SJCRH30 (cell line): ENCODE results near the gene MYEF2. TPM values are rescaled to one million over a fixed set of nuclear protein-coding genes. Genes with fewer than 3 reads are reported as not detected.

Experiments used
- DNase-seq, 2 experiments: peaks; one replicate each; pipeline ENCODE4 v3.0.0-alpha.2; 2015 to 2020
- H3K27ac ChIP-seq: fragments of 250-450 bp; sonication (Bioruptor Pico); 2 replicates; pipeline ENCODE4 v1.5.1; 2020; ENCODE audit warnings: mild to moderate bottlenecking, moderate library complexity
- H3K27me3 ChIP-seq: fragments of 250-450 bp; sonication (Bioruptor Pico); 2 replicates; pipeline ENCODE4 v1.5.1; 2020; ENCODE audit warnings: mild to moderate bottlenecking, moderate library complexity
- H3K36me3 ChIP-seq: fragments of 250-450 bp; sonication (Bioruptor Pico); 2 replicates; pipeline ENCODE4 v1.5.1; 2020; ENCODE audit warnings: mild to moderate bottlenecking, moderate library complexity
- H3K4me1 ChIP-seq: fragments of 250-450 bp; sonication (Bioruptor Pico); 2 replicates; pipeline ENCODE4 v1.5.1; 2020; ENCODE audit warnings: mild to moderate bottlenecking, moderate library complexity
- H3K4me3 ChIP-seq: fragments of 250-450 bp; sonication (Bioruptor Pico); 2 replicates; pipeline ENCODE4 v1.5.1; 2020; ENCODE audit warnings: mild to moderate bottlenecking, moderate library complexity
- H3K9me3 ChIP-seq: fragments of 250-450 bp; sonication (Bioruptor Pico); replicated peaks from 2 replicates; pipeline ENCODE4 v1.5.1; 2020; ENCODE audit warnings: mild to moderate bottlenecking, moderate library complexity
- total RNA-seq: library from RNA; depleted of rRNA; stranded (reverse); fragments of >200 nt; shearing (Covaris generic); gene quantifications from 2 replicates; pipeline ENCODE4 v1.2.3, GENCODE V29; 2014

MYEF2 gene
- total RNA-seq, 1 experiment from 2014 or later = not detected

DNA sequence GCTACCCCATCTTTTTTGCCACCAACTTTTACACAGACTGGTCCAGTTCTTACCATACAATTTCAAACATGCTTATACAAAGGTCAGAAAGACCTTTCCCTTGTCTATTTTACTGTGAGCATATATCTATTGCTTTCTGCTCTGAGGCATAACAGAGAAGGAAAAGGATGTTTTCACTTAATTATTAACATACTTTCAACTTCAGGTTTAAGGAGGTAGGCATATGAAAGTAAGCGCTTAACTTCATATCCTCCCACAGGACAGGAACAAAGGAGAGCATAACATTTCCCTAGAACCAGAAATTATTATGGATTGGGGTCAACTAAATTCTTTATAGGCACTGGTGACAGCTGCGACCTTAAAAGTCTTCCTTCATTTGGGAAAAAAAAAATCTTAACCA is 1.1 kb downstream of the MYEF2 start:
- no peaks in the 10 kb centered on the region for H3K9me3 ChIP-seq
- no peak overlapping the region for H3K4me3 ChIP-seq
- no peaks in the 10 kb centered on the region for H3K27me3 ChIP-seq
- H3K36me3 ChIP-seq = no peaks in the 10 kb centered on the region
- no peak for DNase-seq
- H3K4me1 ChIP-seq = no peaks in the 10 kb centered on the region
- H3K27ac ChIP-seq = no peak overlapping the region

DNA sequence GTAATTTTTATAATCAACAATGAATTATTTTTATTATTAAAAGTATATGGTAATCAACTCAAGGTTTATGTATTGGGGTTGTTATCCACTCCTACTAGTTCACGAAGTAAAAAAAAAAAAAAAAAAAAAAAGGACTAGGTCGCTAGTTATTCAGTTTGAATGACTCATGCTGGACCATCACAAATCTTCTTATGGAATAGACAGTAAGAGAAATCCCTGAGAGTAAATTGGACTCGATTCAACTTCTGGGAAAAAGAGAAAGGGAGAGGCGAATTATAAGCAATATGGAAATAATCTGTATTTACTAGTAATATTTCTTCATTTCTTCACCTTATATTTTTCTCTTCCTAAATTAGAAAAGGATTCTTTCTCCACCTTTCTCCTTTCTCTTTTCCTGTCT is 2.0 kb downstream of the MYEF2 start:
- H3K4me3 ChIP-seq = no peak overlapping the region
- H3K27me3 ChIP-seq = no peaks in the 10 kb centered on the region
- no peaks in the 10 kb centered on the region for H3K36me3 ChIP-seq
- no peaks in the 10 kb centered on the region for H3K4me1 ChIP-seq
- DNase-seq = no peak
- H3K9me3 ChIP-seq = no peaks in the 10 kb centered on the region
- H3K27ac ChIP-seq = no peak overlapping the region

DNA sequence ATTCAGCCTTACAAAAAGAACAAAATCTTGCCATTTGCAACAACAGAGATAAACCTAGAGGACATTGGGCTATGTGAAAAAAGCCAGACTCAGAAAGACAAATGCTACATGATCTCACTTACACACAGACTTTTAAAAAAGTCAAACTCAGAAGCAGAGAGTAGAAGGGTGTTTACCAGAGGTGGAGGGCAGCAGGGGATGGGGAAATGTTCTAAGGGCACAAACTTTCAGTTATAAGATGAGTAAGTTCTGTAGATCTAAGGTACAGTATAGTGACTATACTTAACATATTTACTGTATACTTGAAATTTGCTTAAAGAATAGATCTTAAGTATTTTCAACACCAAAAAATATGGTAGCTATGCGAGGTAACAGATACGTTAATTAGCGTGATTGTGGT is 3.0 kb downstream of the MYEF2 start:
- H3K27ac ChIP-seq = no peak overlapping the region
- H3K4me1 ChIP-seq = no peaks in the 10 kb centered on the region
- H3K27me3 ChIP-seq = no peaks in the 10 kb centered on the region
- H3K4me3 ChIP-seq = no peak overlapping the region
- no peaks in the 10 kb centered on the region for H3K36me3 ChIP-seq
- H3K9me3 ChIP-seq = no peaks in the 10 kb centered on the region
- DNase-seq = no peak

DNA sequence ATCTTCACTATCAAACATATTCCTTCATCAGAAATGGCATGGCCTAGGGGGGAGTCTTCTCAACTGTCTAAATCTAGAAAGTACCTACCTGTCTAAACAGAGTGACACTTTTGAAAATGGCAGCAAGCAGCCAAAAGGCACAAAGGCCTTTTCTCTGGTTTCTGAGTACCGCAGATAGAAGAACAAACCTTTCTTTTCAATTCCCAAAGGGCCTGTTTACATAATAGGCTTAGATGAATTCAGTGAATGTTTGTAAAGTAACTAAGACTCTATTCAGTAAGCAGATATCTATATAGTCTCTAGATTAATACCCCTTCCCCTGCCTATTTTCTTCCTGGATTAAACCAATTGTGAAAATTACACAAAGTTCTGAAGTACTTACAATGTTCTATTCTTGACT is 7.1 kb downstream of the MYEF2 start:
- no peak overlapping the region for H3K27ac ChIP-seq
- no peaks in the 10 kb centered on the region for H3K36me3 ChIP-seq

DNA sequence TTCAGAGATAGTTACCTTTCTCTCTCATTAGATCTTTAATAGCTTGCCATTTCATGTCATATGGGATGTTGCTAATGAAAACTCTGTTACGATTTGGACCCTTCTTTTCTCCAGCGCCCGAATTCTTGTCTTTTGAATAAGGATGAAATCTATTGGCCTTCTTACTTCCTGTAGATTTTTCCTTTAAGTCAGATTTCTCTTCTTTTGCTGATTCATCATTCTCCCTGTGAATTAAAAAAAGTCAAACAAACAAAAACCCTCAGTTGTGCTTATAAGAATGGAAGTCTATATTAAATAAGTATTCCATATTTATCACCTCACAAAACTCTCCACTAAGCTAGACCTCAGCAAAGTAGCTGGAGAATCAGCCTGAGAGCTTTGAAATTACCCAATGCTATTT is 9.5 kb downstream of the MYEF2 start:
- Histone ChIP-seq H3K27ac (no peak overlapping the region), H3K4me1 (no peaks in the 10 kb centered on the region), H3K36me3 (no peaks in the 10 kb centered on the region), H3K27me3 (no peaks in the 10 kb centered on the region), H3K4me3 (no peak overlapping the region), H3K9me3 (no peaks in the 10 kb centered on the region)
- DNase-seq = no peak

More for the DNA sequence above, 7.1 kb downstream of the MYEF2 start:
- no peaks in the 10 kb centered on the region for H3K27me3 ChIP-seq
- no peaks in the 10 kb centered on the region for H3K4me1 ChIP-seq
- H3K9me3 ChIP-seq = no peaks in the 10 kb centered on the region
- H3K4me3 ChIP-seq = no peak overlapping the region
- peak in 1 of 2 experiments; percentile 1 for DNase-seq

DNA sequence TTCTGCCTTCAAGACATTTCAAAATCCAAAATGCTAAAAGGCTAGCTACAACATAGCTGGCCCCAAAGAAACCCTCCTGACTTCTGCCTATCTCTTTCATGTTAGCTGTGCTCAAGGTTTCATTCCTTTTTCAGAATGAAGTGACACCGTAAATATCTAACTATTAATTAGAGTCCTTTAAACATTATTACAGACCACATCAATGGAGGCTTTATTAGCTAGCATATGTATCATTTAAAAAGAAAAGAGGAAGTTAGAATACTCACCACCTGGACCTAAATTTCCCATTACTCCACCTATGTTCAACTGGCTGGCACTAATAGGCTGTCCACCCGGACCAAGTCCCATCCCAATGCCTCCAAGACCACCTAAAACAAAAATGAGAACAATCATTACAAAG is 24.6 kb downstream of the MYEF2 start:
- H3K4me1 ChIP-seq = no peaks in the 10 kb centered on the region
- H3K27ac ChIP-seq = no peak overlapping the region
- no peaks in the 10 kb centered on the region for H3K9me3 ChIP-seq
- no peak for DNase-seq
- H3K4me3 ChIP-seq = no peak overlapping the region
- H3K27me3 ChIP-seq = no peaks in the 10 kb centered on the region
- no peaks in the 10 kb centered on the region for H3K36me3 ChIP-seq

DNA sequence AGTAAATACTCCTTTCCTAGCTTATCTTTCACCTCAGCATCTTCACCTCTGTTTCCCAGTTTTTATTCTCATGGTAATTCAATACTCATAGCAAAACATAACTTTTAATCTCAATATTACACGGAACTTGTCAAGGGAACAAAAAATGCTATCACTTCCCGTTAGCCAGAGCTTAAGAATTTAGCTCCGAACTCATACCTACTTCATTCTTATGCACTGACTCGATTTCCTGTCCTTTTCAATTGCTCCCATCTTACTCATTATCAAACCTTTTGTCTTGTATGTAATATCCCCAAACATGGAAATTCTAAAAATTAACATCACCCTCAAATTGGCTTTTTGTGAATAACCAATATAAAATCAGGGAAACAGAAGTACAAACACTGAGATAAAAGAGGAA is 28.2 kb downstream of the MYEF2 start:
- H3K9me3 ChIP-seq = no peaks in the 10 kb centered on the region
- H3K4me1 ChIP-seq = no peaks in the 10 kb centered on the region
- DNase-seq = no peak
- H3K27ac ChIP-seq = no peak overlapping the region
- no peak overlapping the region for H3K4me3 ChIP-seq
- H3K36me3 ChIP-seq = no peaks in the 10 kb centered on the region
- H3K27me3 ChIP-seq = no peaks in the 10 kb centered on the region

DNA sequence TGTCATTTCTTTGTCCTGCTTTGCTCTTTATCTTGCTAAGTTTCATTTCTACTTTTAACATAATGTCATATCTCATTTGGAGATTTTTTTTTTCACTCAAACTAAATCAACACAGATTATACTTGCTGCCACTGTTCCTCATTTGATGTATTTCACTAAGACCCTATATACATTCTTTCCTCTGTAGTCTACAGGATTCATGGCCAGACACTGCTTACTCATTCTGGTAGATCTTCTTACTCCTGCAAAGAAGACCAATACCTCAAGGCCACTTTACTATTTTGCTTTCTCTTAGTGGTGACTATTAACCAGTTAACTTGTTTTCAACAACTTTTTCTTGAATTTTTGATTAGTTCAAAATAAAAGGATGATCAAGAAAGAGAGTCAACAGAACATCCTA is 30.7 kb downstream of the MYEF2 start:
- DNase-seq = no peak
- Histone ChIP-seq H3K36me3 (no peaks in the 10 kb centered on the region), H3K27ac (no peak overlapping the region), H3K9me3 (no peaks in the 10 kb centered on the region), H3K4me1 (no peaks in the 10 kb centered on the region), H3K27me3 (no peaks in the 10 kb centered on the region), H3K4me3 (no peak overlapping the region)

DNA sequence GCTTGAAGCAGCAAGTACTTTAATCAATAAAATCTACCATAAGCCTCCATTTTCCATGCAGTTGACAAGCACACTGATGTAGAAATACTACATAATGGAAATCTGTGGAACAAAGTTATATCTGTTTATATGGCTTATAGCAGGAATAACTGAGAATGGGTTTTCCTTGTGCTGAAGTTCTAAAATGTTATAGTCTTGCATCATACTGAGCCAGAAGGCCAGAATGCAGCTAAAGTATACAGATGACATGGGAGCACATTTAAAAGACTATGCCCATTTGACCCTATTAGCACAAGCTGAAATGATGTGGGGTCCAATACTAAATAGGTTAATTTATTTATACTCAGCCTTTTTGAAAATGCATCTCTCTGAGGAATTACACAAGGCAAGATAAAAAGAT is 32.2 kb downstream of the MYEF2 start:
- Histone ChIP-seq H3K4me1 (no peaks in the 10 kb centered on the region), H3K4me3 (no peak overlapping the region), H3K27me3 (no peaks in the 10 kb centered on the region), H3K9me3 (no peaks in the 10 kb centered on the region), H3K36me3 (no peaks in the 10 kb centered on the region), H3K27ac (no peak overlapping the region)
- DNase-seq = no peak

DNA sequence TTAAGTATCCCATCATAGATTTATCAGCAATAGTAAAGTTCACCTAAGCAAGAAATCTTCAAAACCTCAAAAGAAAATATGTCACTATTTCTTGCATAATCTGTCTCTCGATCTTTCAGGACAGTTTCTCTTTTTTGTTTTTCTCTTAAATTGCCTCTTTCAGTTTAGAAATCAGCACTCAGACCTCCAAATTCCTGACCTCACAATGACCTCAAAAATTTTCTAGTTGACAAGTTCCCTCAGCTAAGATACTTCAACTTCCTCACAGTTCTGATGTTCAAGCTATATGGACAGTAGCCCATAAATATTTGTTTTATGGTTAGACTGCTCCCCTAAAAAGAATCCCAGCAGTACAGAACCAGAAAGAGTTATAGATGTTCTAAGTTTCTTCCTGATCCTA is 33.2 kb downstream of the MYEF2 start:
- Histone ChIP-seq H3K4me3 (no peak overlapping the region), H3K27me3 (no peaks in the 10 kb centered on the region), H3K9me3 (no peaks in the 10 kb centered on the region), H3K27ac (no peak overlapping the region), H3K4me1 (no peaks in the 10 kb centered on the region), H3K36me3 (no peaks in the 10 kb centered on the region)
- DNase-seq = no peak

DNA sequence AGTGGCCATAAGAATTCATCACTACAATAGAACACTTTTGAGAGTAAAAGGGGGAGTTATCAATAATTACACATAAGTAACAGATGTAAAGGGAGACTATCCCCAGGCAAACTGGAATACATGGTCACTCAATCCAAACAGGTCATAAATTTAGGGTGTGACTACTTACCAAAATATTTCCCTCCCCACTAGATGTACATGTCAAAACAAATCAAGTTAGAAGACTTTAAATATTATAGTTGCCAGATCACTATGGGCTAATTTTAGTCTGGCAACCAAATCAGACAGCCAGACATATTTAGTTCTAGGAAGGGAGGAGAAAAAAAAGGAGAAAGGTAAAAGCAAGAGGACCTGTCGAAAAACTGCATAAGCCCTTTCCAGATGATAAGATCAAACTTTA is 34.2 kb downstream of the MYEF2 start:
- no peaks in the 10 kb centered on the region for H3K4me1 ChIP-seq
- no peak overlapping the region for H3K27ac ChIP-seq
- no peak overlapping the region for H3K4me3 ChIP-seq
- no peak for DNase-seq
- no peaks in the 10 kb centered on the region for H3K36me3 ChIP-seq
- no peaks in the 10 kb centered on the region for H3K9me3 ChIP-seq
- H3K27me3 ChIP-seq = no peaks in the 10 kb centered on the region

DNA sequence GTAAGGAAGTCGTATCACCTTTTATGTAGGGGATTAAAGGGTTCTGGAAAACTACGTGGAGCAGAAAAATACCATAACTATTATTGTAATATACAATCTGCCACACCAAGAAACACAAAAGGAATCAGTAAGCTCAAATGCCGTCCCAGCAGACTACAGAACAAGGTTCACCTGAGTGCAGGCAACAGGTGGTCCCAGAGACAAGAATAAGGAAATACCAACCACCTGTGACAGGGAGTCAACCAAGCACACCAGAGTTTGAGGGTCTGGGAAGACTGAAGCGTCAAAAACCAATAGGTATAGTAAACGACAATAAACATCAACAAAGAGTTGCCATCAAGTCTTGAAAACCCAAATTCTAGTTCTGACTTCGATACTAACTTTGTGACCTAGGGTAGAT is 45.2 kb downstream of the MYEF2 start:
- no peaks in the 10 kb centered on the region for H3K4me1 ChIP-seq
- H3K27me3 ChIP-seq = no peaks in the 10 kb centered on the region
- H3K4me3 ChIP-seq = no peak overlapping the region
- H3K9me3 ChIP-seq = no peaks in the 10 kb centered on the region
- H3K36me3 ChIP-seq = no peaks in the 10 kb centered on the region
- H3K27ac ChIP-seq = no peak overlapping the region
- DNase-seq = no peak

DNA sequence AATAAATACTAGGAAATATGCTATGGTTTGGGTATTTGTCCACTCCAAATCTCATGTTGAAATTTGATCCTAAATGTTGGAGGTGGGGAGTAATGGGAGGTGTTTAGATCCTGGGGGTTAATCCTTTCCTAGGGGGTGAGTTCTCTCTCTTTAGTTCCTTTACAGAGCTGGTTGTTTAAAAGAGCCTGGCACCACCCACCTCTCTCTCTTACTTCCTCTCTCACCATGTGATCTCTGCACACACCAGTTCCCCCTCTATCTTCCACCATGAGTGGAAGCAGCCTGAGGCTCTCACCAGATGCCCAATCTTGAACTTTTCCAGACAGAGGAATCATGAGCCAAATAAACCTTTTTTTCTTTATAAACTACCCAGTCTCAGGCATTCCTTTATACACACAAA is 46.8 kb downstream of the MYEF2 start:
- Histone ChIP-seq H3K27ac (no peak overlapping the region), H3K4me1 (no peaks in the 10 kb centered on the region), H3K27me3 (no peaks in the 10 kb centered on the region), H3K4me3 (no peak overlapping the region), H3K36me3 (no peaks in the 10 kb centered on the region), H3K9me3 (no peaks in the 10 kb centered on the region)
- no peak for DNase-seq

DNA sequence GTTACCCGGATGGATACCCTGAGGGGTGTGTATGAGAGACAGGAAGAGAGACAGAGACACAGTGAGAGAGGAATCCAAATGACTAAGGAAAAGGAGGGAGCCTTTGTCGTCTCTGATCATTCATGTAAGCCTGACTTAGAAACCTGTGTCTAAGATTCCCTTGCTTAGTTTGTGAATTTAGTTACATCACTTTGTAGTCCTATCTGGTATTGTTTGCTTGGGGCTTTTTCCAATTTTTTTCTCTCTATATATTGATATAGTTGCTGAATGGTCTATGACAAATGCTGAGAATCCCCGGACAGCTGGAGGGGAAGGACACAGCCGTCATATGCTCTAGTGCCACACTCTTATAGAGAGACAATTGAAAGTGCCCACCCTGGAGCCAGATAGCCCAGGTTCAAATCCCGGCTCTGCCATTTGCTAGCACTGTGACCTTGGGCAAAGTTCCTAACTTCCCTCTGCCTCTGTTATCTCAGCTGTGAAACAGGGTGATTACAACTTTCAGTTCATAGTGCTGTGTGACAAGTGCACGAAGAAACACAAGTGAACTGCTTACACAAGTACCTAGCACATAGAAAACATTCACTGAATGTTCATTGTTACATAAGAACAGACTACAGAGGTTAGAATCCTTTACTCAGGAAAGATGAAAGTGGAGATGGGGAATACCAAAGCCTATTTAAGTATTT is 51.3 kb downstream of the MYEF2 start:
- no peaks in the 10 kb centered on the region for H3K9me3 ChIP-seq
- no peak overlapping the region for H3K4me3 ChIP-seq
- no peak for DNase-seq
- H3K27ac ChIP-seq = no peak overlapping the region
- H3K36me3 ChIP-seq = no peaks in the 10 kb centered on the region
- H3K4me1 ChIP-seq = no peaks in the 10 kb centered on the region
- no peaks in the 10 kb centered on the region for H3K27me3 ChIP-seq

DNA sequence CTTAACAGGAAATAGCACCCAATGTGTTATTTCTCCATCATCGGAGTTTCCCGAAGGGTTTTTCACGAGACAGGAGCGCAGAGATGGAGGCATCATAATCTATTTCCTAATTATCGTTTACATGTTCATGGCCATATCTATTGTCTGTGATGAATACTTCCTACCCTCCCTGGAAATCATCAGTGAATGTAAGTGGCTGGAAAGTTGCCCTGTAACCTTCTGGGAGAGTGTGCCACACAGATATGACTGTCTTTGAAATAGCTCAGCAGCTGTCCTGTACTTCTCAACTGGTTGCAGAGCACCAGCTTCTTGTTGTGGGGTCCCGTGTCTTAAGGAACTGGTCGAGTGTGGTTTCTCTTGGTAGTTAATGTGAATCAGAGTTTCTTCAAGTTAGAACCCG is 56.2 kb downstream of the MYEF2 start:
- Histone ChIP-seq H3K9me3 (no peaks in the 10 kb centered on the region), H3K27me3 (no peaks in the 10 kb centered on the region), H3K4me1 (no peaks in the 10 kb centered on the region), H3K4me3 (no peak overlapping the region), H3K36me3 (no peaks in the 10 kb centered on the region), H3K27ac (no peak overlapping the region)
- DNase-seq = no peak

DNA sequence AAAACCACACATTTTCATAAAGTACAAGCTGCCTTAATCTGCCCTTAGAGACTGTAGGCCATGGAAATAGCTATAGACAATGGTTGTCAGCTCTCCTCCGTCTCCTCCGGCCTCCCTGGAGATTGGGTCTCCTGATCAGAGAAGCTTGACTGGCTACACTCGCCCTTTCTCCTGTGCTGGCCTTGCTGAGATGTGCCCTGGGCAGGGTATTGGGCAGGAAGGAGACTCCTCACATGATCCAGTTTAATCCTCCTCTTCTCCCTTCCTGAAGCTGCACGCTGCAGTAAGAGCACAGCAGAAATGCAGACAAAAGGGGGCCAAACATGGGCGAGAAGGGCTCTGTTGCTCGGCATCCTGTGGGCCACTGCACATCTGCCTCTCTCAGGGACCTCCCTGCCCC is 57.4 kb downstream of the MYEF2 start, which contains the start of gene SLC24A5:
TSS of gene SLC24A5 (plus strand) at position 246 of the 400 bp plus-strand sequence. CDS start at position 301, 55 bp downstream.
- H3K27ac ChIP-seq = no peak within 1 kb of the TSS
- DNase-seq = no peak
- no peaks in the 10 kb centered on the region for H3K4me1 ChIP-seq

More for the DNA sequence above, 57.4 kb downstream of the MYEF2 start, which contains the start of gene SLC24A5:
- Histone ChIP-seq H3K4me3 (no peak within 1 kb of the TSS), H3K36me3 (no peaks in the 10 kb centered on the region), H3K9me3 (no peaks in the 10 kb centered on the region), H3K27me3 (no peaks in the 10 kb centered on the region)
